Activated CD4-positive, alpha-beta T cell treated with anti-CD3 and anti-CD28 coated beads, Interleukin-2, amount 10 ng/mL, durations not matched to agents 24 days and 14 days (primary cell): Measurements from ENCODE around the gene MTA1. TPM values are rescaled to one million over a fixed set of nuclear protein-coding genes. Genes with fewer than 3 reads are reported as not detected.
A peak's percentile ranks its signal among the peaks of the same experiment; 100 is the strongest.

ENCODE experiments used
- DNase-seq: peaks from one replicate; pipeline ENCODE4 v3.0.0; 2022
- H3K27ac Mint-ChIP-seq: one replicate; pipeline ENCODE4 v1.8.0; 2022; ENCODE audit warnings: mild to moderate bottlenecking, mixed read lengths
- H3K27me3 Mint-ChIP-seq: one replicate; pipeline ENCODE4 v1.8.0; 2022; ENCODE audit warnings: mixed read lengths
- H3K36me3 Mint-ChIP-seq: one replicate; pipeline ENCODE4 v1.8.0; 2022; ENCODE audit warnings: low read depth, mild to moderate bottlenecking, mixed read lengths
- H3K4me1 Mint-ChIP-seq: one replicate; pipeline ENCODE4 v1.8.0; 2021; ENCODE audit warnings: mixed read lengths
- H3K4me3 Mint-ChIP-seq: one replicate; pipeline ENCODE4 v1.8.0; 2022; ENCODE audit warnings: mild to moderate bottlenecking, moderate library complexity, mixed read lengths
- H3K9me3 Mint-ChIP-seq: one replicate; pipeline ENCODE4 v1.8.0; 2021; ENCODE audit warnings: mixed read lengths
- intact Hi-C: fragments of 100-400 bp; cut with micrococcal nuclease; formaldehyde crosslinking; loops from one replicate; pipeline ENCODE4 v1.15.1; 2023
- total RNA-seq: library from RNA; stranded (reverse); gene quantifications from 2 replicates; pipeline ENCODE4 v1.2.3, GENCODE V29; 2022

MTA1 gene
- total RNA-seq, 1 donor from 2014 or later: 187 TPM

DNA sequence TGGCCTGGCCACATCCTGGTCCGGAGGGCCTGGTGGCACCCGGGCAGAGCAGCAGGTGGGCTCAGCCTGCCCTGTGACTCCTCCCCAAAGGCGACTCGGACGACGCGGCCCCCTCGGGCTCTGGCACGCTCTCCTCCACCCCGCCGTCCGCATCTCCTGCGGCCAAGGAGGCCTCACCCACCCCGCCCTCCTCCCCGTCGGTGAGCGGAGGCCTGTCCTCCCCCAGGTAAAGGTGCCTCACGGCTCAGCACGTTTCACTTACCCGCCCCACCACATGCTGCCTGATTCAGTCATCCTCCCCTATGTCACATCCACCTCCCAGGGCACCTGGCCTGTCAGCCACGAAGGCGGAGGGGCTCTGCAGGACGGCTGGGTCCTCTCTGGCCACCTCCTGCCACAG, 28.1 kb upstream of the MTA1 start:
- intact Hi-C loops: no loop called here
- Mint-ChIP-seq H3K36me3 (no peaks in the 10 kb centered on the region), H3K4me3 (no peak overlapping the region), H3K27ac (peak overlapping the region; percentile 12), H3K4me1 (peaks cover 5% of the 10 kb centered on the region), H3K27me3 (no peaks in the 10 kb centered on the region), H3K9me3 (no peaks in the 10 kb centered on the region)
- no peak for DNase-seq

GRCh38 chr14:105392131-105393090, 27.2 kb upstream of the MTA1 start:
- no peaks in the 10 kb centered on the region for H3K9me3 Mint-ChIP-seq
- H3K36me3 Mint-ChIP-seq: no peaks in the 10 kb centered on the region
- no peak for DNase-seq
- no peak overlapping the region for H3K27ac Mint-ChIP-seq
- no peak overlapping the region for H3K4me3 Mint-ChIP-seq
- peaks cover 5% of the 10 kb centered on the region for H3K4me1 Mint-ChIP-seq
- intact Hi-C loops: no loop called here
- H3K27me3 Mint-ChIP-seq: no peaks in the 10 kb centered on the region

DNA sequence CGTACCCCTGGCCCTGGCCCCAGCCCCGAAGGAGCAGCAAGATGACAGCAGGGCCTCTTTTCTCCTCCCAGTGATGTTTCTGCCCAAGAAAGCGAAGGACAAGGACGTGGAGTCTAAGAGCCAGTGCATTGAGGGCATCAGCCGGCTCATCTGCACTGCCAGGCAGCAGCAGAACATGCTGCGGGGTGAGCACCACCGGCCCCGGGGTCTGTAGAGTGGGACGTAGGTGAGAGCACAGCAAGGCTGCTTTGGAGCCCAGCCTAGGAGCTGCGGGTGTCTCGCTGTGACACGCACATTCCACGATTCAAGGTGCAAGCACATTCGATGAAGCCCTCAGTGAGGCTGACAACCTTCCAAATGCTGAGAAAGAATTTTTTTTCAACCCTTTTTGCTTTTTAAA, 26.5 kb upstream of the MTA1 start:
- no peak overlapping the region for H3K27ac Mint-ChIP-seq
- intact Hi-C loops: no loop called here
- no peak for DNase-seq

DNA sequence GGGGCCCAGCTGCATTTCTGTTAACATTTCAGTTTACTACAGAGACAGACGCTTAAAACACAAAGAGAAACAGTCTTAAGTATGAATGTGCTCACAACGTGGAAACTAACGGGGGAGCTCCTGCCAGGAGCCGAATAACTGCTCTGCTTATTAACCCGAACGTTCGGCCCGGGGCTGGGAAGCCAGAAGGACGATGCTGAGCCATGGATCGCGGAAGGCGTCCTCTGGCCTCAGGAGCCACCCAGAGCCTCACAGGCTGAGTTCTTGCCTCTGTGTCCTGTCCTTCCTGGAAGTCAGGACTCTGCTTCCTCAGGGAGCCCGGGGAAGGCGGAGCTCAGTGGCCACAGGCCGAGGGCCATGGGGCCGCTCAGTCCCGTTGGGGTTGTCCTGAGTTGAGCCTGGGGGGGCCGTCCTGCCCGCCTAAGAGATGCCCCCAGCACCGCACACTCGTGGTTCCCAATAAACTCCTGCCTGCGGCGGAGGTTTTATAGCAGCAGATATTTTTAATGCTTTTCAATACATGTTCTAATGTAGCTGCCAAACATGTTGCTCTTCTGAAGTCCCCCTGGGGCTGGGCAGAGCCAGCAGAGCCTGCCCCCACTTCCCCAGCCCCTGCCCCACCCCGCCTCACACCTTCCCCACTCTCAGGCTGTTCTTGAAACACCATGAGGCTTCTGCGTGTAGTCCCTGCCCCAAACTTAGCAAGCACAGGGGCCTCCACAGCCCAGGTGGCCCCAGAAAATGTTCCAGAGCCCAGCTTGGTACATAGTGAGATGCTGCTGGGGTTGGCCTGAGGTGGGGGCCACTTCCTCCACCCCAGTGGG, 24.7 kb upstream of the MTA1 start:
- peaks cover 10% of the 10 kb centered on the region for H3K36me3 Mint-ChIP-seq
- intact Hi-C loops: loop anchor here (5.0 kb wide), 1 partner anchor 643 kb away; the partner anchor contains the start of gene SIVA1

More for the DNA sequence above, 26.5 kb upstream of the MTA1 start:
- no peaks in the 10 kb centered on the region for H3K36me3 Mint-ChIP-seq
- H3K27me3 Mint-ChIP-seq: no peaks in the 10 kb centered on the region
- no peak overlapping the region for H3K4me3 Mint-ChIP-seq
- H3K9me3 Mint-ChIP-seq: no peaks in the 10 kb centered on the region
- peaks cover 8% of the 10 kb centered on the region for H3K4me1 Mint-ChIP-seq

GRCh38 chr14:105395538-105395854, 24.1 kb upstream of the MTA1 start:
- Mint-ChIP-seq H3K27me3 (no peaks in the 10 kb centered on the region), H3K4me1 (peaks cover 14% of the 10 kb centered on the region), H3K27ac (no peak overlapping the region), H3K36me3 (peaks cover 16% of the 10 kb centered on the region), H3K4me3 (no peak overlapping the region), H3K9me3 (peaks cover 4% of the 10 kb centered on the region)
- no peak for DNase-seq
- intact Hi-C loops: loop anchor here (5.0 kb wide), 1 partner anchor 643 kb away; the partner anchor contains the start of gene SIVA1

More for the DNA sequence above, 24.7 kb upstream of the MTA1 start:
- DNase-seq: no peak
- peaks cover 14% of the 10 kb centered on the region for H3K4me1 Mint-ChIP-seq
- no peaks in the 10 kb centered on the region for H3K9me3 Mint-ChIP-seq
- no peak overlapping the region for H3K27ac Mint-ChIP-seq
- no peaks in the 10 kb centered on the region for H3K27me3 Mint-ChIP-seq
- no peak overlapping the region for H3K4me3 Mint-ChIP-seq

DNA sequence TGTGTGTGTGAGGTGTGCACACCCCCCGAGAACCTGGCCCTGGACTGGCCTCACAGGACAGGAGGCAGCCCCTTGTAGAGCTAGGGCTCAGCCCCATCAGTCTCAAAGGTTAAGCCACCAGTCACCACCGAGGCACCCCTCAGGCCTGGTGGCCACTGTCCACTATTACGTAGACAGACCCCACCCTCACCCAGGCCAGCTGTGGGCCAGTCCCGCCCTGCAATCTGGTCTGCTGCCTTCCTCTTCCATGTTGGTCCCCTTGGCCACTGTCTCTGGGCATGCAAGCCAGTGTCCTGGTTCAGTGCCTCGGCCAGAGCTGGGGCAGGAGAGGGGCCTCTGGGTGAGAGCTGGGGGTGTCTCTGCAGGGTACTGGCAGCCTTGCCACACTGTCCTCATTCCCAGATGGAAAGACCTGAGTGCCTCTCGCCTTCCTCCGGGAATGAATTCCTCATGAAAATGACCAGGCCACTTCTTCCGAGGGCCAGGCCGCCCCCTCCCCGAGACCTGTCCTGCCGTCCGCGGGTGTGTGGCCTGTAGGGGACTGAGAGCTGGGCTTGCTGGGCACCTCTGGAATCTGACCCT, 22.2 kb upstream of the MTA1 start:
- H3K9me3 Mint-ChIP-seq: peaks cover 9% of the 10 kb centered on the region
- peak overlapping the region; percentile 88 for H3K27ac Mint-ChIP-seq
- peak overlapping the region; percentile 93 for H3K4me3 Mint-ChIP-seq
- H3K36me3 Mint-ChIP-seq: peaks cover 33% of the 10 kb centered on the region
- DNase-seq: peak; percentile 67
- peaks cover 17% of the 10 kb centered on the region for H3K4me1 Mint-ChIP-seq
- intact Hi-C loops: loop anchor here (5.0 kb wide), 1 partner anchor 645 kb away; the partner anchor contains the start of gene SIVA1
- H3K27me3 Mint-ChIP-seq: no peaks in the 10 kb centered on the region

GRCh38 chr14:105398044-105398725, 21.4 kb upstream of the MTA1 start, which contains the start of gene TEX22:
Gene TEX22, plus strand, starts transcription at chr14:105398538. Its CDS starts 803 bp downstream, at chr14:105399341.
- peaks cover 36% of the 10 kb centered on the region for H3K36me3 Mint-ChIP-seq
- H3K4me3 Mint-ChIP-seq: peak within 1 kb of the TSS; percentile 93
- intact Hi-C loops: loop anchor here (1.0 to 5.0 kb wide), 3 partner anchors 17 to 646 kb away; partner anchors contain the start of gene SIVA1
- peak within 1 kb of the TSS; percentile 96 for H3K27ac Mint-ChIP-seq
- peaks cover 9% of the 10 kb centered on the region for H3K9me3 Mint-ChIP-seq
- peak; percentile 97 for DNase-seq
- H3K27me3 Mint-ChIP-seq: no peaks in the 10 kb centered on the region
- H3K4me1 Mint-ChIP-seq: peaks cover 20% of the 10 kb centered on the region

DNA sequence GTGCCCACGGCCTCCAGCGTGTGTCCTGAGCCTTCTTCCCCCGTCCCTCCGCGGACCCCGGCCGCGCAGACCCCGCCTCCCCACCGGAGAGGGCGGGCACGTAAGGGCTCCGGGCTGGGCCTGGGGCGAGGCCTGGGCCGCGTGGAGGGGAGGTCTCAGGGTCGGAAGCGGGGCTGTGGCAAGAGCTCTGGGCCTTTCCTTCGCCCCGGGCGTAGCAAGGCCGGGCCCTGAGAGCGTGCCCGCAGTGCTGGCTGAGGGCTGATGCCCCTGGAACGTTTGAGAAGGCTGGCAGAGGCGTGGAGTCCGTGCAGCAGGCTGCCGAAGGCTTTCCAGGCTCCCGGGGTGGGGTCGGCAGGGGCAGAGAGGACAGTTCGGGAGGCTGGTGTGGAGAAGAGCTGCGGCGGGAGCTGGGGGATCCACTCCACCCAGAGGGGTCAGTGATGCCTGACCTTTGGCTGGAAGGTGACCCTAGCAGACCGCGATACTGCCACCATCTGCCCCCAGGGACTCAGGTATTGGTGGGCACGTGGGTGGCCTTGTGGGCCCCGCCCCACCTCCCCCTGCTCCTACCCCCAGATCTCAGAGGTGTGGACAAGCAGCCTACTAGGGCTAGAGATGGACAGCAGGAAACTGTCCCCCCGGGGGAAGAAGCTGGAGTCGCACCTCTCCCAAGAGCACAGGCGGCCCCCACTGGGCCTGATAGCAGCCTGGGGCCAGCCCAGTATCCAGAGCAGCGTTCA, 20.7 kb upstream of the MTA1 start:
- intact Hi-C loops: loop anchor here (1.0 to 5.0 kb wide), 3 partner anchors 16 to 647 kb away; partner anchors contain the start of gene SIVA1
- Mint-ChIP-seq H3K27ac (peak overlapping the region; percentile 96), H3K4me1 (peaks cover 22% of the 10 kb centered on the region), H3K36me3 (peaks cover 38% of the 10 kb centered on the region), H3K4me3 (peak overlapping the region; percentile 93), H3K9me3 (peaks cover 9% of the 10 kb centered on the region), H3K27me3 (no peaks in the 10 kb centered on the region)
- peak; percentile 88 for DNase-seq

GRCh38 chr14:105399466-105399775, 20.2 kb upstream of the MTA1 start:
- H3K9me3 Mint-ChIP-seq: peaks cover 9% of the 10 kb centered on the region
- peak overlapping the region; percentile 93 for H3K4me3 Mint-ChIP-seq
- no peaks in the 10 kb centered on the region for H3K27me3 Mint-ChIP-seq
- H3K36me3 Mint-ChIP-seq: peaks cover 38% of the 10 kb centered on the region
- intact Hi-C loops: loop anchor here (5.0 kb wide), 1 partner anchor 647 kb away; the partner anchor contains the start of gene SIVA1
- peak overlapping the region; percentile 96 for H3K27ac Mint-ChIP-seq
- no peak for DNase-seq
- H3K4me1 Mint-ChIP-seq: peaks cover 27% of the 10 kb centered on the region

DNA sequence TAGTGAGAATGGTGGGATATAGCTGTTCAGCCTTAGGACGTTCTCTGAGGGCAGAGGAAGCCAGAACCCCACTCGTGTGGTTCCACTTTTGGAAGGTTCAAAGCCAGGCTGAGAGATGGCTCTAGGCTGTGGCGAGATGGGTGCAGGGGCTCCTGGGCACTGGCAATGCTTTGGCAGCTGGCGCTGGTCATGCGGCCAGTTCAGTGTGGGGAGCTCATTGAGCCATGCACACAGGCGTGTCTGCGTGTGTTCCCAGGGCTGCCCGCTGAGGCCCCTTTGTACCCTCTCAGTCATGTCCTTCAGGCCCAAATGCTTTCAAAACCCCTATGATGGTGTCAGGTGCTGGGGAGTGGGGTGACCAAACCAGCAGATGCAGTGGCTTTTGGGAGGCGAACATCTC, 19.6 kb upstream of the MTA1 start:
- no peak overlapping the region for H3K27ac Mint-ChIP-seq
- H3K4me1 Mint-ChIP-seq: peaks cover 33% of the 10 kb centered on the region
- H3K4me3 Mint-ChIP-seq: peak overlapping the region; percentile 93
- H3K27me3 Mint-ChIP-seq: no peaks in the 10 kb centered on the region
- intact Hi-C loops: no loop called here
- peaks cover 43% of the 10 kb centered on the region for H3K36me3 Mint-ChIP-seq
- peaks cover 9% of the 10 kb centered on the region for H3K9me3 Mint-ChIP-seq
- DNase-seq: no peak

GRCh38 chr14:105401699-105402098, 17.9 kb upstream of the MTA1 start:
- Mint-ChIP-seq H3K4me3 (no peak overlapping the region), H3K9me3 (peaks cover 9% of the 10 kb centered on the region), H3K27ac (no peak overlapping the region), H3K4me1 (peaks cover 36% of the 10 kb centered on the region), H3K36me3 (peaks cover 53% of the 10 kb centered on the region), H3K27me3 (no peaks in the 10 kb centered on the region)
- intact Hi-C loops: no loop called here
- DNase-seq: no peak

- H3K27ac Mint-ChIP-seq: no peak overlapping the region
- H3K9me3 Mint-ChIP-seq: no peaks in the 10 kb centered on the region
- peaks cover 29% of the 10 kb centered on the region for H3K27me3 Mint-ChIP-seq
- intact Hi-C loops: no loop called here
- H3K36me3 Mint-ChIP-seq: peaks cover 19% of the 10 kb centered on the region
- H3K4me3 Mint-ChIP-seq: no peak overlapping the region
- peaks cover 17% of the 10 kb centered on the region for H3K4me1 Mint-ChIP-seq
- DNase-seq: no peak
Measured at GRCh38 chr14:105408592-105408991, 11.0 kb upstream of the MTA1 start.
